G401.6 (cell line): ENCODE results near the gene PANK2.
"Not testable (repeated sequence)": the region's sequence is repeated elsewhere in the genome, so short reads cannot be mapped to it uniquely, and the experiment has no call there.

Experiments used
- FAIRE-seq: peaks from 2 replicates; lab custom pipeline; 2012; peaks lifted over from hg19 to GRCh38; lab: Jason Lieb, UNC

Gene PANK2

DNA sequence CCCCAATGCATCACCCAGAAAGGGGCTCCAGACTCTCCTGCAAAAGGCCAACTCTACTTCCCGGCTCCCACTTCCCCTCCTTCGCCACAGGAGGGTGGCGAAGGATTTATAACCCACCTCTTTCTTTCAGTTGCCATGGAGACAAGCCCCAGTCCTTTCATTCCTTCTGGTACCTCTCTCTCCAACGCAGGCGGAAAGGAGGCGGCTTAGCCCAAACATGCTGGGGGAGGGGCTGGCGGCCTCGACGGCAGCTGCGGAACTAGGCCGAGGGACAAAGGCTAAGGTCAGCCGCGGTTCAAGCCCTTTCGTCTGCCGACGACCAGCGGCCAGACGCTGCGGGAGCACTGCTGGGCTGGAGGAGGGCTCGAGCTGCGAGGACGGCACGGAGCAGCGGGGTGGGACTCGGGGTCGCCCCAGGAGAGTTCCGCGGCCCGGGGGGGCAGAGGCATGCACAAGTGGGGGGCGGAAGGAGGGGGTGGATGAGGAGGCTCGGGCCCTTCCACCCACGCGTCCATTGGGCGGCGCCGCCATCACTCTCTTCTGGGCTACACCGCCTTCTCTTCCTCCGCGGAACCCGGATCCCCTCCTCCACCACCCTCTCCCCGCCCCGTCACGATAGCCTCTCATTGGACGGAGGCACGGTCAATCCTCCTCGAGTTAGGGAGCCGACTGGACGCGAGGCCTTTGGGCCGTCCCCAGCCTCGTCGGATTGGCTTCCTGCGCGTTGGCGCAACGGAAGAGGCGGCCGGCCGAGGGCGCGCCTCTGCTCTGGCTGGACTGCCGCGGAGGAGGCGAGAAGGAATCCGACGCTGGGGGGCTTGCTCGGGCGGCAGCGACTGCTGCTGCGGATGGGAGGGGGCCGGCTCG, at the start of gene PANK2:
Gene PANK2 (plus strand): TSS at position 766 of the 867 bp plus-strand sequence.
- FAIRE-seq = peak; percentile 95

DNA sequence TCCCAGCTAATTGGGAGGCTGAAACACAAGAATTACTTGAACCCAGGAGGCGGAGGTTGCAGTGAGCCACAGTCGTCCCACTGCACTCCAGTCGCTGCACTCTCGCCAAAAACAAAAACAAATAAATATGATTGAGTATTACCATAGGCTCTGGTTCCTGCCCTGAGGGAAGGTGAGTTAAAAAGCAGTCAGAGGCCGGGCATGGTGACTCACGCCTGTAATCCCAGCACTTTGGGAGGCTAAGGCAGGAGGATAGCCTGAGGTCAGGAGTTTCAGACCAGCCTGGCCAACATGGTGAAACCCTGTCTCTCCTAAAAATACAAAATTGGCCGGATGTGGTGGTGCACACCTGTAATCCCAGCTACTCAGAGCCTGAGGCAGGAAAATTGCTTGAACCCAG, 49.0 kb upstream of the PANK2 start:
- FAIRE-seq = not testable (repeated sequence)

DNA sequence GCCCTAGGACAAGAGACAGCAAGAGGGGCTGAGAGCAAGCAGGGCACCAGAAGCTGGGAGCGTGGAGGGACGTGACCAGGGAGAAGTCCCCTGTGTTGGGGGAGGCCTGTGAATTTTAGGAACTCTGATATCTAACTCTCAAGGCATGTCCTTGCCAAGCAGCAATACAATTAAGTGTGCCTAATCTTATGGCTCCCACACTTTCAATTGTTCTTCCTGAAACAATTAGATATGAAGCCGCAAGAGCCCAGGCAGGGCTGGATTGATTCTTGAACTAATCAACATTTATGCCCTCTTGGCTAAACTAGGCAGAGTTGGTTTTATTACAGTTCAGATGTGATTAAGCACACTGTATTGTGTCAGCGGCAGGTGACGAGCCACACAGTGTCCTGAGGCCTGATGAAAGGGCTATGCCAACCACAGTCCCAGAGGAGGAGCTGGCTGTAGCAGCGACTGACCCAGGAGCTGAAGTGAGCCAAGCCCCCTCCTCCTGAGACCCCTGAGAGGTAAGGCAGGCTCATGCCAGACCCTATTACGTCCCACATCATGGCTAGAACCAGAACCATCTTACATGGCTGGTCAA, 46.7 kb upstream of the PANK2 start:
- no peak for FAIRE-seq

DNA sequence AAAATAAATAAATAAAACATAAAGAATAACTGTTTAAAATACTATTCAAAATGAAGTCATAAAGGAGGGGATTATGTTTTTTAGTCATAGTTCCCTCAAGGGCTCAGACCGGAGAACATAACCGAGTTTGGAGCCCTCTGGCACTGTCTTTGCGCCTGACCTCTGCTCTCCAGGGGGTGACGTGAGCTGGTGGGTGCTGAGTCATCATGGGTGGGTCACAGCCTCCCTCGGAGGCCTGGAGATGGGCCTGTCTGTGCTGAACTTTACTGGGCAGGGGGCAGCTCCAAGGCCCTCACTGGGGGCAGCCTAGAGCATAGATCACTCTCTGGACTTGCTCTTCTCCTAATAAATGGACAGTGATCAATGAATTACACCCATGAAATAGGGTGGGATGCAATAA, 45.7 kb upstream of the PANK2 start:
- FAIRE-seq = no peak

DNA sequence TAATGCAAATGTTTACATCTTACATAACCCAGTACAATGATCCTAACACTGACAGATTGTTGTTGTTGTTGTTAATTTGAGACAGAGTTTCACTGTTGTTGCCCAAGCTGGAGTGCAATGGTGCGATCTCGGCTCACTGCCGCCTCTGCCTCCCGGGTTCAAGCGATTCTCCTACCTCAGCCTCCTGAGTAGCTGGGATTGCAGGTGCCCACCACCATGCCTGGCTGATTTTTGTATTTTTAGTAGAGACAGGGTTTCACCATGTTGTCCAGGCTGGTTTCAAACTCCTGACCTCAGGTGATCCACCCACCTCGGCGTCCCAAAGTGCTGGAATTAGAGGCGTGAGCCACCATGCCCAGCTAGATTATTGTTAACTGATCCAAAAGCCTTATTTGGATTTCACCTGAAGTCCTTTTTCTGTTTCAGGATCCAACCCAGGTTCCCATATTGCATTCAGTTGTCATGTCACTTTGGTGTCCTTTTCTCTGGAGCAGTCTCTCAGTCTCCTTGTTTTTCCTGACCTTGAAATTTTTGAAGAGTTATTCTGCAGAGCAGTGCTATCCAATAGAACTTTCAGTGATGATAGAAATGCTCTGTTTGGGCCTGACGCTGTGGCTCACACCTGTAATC, 45.1 kb upstream of the PANK2 start:
- not testable (repeated sequence) for FAIRE-seq

DNA sequence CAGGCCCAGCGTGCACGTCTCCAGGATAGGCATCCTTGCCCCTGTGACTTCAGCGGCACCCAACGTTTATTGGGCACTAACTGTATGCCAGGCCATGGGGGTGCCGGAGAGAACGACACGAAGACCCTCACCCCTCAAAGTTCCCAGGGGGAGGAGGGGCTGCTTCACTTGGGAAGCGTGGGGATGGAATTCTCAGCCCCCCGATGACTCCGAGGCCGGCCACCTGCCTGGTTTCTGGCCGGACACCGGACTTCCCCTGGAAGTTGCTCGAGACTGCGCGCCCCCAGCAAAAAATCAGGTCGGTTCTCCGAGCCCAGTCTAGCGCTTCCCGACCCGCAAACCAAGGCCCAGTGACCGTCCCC, 42.8 kb upstream of the PANK2 start:
- no peak for FAIRE-seq

DNA sequence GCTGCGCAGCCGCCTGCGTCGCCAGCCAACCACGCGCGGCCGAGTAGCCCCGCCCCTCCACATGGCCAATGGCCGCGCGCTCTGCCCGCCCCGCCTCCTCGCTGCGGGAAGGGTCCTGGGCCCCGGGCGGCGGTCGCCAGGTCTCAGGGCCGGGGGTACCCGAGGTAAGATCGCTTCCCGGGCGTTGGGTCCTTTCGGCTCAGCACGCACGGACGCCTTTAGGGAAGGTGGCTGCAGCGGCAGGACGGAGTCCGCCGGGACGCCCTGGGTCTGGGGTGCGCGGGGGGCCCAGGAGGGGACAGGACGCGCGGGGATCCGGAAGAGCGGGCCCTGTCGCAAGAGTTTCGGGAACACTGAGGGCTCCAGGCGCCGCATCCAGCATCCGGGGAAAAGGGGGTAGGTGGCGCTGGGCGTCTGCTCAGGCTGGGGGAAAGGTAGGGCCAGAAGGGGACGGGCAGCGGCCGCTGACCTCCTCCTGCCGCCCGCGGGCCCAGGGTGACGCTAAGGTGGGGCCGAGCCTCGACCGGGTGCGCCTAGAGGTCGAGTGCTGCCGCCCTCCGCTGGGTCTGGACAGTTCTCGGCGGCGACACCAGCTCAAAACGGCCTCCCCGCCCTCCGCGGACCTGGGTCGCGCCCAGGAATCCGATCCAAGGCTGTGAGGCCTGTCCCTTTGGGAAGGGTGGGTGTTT, 42.3 kb upstream of the PANK2 start, which contains the start of gene MAVS:
Gene MAVS (plus strand): TSS at position 95 of the 689 bp plus-strand sequence. CDS start 7,791 bp downstream, outside the sequence.
- FAIRE-seq = no peak

DNA sequence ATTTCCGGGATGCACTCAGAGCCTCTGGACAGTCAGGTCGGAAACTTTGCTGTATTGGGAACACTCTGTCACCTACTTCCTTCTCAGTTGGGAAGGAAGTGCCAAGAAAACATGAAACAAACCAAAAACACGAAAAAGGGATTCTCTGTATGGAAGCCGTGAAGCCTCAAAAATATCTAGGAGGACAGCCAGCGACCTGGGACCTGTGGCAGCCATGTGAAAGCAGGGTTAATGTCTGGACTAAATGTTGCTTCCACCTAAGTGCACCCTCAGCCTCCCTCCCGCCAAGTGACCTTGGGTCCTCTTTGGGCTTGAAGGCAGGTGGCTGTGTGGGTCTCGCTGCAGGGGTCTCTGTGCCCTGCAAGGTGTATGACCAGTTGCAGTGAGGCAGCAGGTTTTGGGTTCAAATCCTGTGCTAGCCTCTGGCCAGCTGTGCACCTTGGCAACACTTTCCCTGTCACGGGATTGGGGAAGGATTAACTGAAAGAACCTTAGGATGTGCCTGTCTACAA, 41.7 kb upstream of the PANK2 start:
- no peak for FAIRE-seq

DNA sequence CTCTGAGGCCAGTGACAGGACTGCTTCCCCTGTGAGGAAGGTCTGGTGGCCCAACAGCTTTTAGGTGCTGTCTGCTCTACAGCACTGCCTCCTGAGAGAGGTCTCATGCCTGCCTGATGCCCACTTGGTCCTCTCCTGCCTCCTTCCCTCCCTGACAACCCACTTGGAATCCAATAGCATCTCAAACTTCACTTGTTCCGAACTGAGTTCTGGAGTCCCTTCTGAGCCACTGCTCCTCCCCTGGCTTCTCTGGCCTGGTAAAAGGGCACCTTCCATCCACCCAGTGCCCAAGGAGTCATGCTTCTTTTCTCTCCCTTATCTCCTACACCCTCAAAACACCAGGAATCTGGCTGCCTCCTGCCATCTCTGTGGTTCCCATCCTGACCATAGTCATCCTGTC, 40.6 kb upstream of the PANK2 start:
- FAIRE-seq = no peak

DNA sequence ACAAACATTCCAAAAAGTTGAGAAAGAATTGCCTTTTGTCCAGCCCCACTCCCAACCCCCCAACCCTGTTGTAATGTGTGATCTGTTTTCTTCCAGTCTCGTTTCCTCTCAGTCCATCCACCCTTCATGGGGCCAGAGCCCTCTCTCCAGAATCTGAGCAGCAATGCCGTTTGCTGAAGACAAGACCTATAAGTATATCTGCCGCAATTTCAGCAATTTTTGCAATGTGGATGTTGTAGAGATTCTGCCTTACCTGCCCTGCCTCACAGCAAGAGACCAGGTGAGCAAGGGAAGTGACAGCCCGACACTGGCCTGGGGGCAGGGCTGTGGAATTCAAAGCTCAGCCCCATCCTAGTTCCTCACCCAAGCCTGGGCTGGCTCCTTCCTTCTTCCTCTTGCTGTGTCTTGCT, 34.7 kb upstream of the PANK2 start:
- FAIRE-seq = no peak

DNA sequence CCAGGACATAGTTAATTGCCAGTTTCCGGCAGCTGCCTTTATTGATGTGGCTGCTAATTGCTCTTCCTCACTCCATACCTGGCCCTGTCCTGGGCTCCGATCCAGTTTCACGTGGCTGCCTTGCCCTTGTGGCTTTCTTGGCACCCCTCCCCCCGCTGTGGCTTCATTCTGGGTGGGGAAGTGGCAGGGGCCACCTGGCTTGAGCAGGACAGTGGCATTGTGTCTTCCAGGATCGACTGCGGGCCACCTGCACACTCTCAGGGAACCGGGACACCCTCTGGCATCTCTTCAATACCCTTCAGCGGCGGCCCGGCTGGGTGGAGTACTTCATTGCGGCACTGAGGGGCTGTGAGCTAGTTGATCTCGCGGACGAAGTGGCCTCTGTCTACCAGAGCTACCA, 31.8 kb upstream of the PANK2 start:
- FAIRE-seq = no peak

DNA sequence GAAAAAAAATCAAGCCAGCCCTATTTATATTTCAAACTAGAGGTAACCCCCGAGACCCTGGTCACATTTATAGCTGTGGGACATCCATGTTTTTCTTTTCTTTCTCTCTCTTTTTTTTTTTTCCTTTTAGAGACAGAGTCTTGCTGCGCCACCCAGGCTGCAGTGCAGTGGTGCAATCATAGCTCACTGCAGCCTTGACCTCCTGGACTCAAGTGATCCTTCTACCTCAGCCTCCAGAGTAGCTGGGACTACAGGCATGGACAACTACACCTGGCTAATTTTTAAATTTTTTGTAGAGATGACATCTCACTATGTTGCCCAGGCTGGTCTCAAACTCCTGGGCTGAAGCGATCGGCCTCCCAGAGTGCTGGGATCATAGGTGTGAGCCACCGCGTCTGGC, 30.5 kb upstream of the PANK2 start:
- no peak for FAIRE-seq

DNA sequence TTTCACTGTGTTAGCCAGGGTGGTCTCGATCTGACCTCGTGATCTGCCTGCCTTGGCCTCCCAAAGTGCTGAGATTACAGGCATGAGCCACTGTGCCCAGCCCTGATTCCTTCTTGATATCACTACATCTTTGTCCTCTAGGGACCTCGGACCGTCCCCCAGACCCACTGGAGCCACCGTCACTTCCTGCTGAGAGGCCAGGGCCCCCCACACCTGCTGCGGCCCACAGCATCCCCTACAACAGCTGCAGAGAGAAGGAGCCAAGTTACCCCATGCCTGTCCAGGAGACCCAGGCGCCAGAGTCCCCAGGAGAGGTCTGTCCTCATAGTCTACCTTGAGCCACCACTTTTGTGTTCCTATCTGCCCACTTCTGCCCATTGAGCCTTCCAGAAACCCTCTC, 28.0 kb upstream of the PANK2 start:
- FAIRE-seq = no peak

DNA sequence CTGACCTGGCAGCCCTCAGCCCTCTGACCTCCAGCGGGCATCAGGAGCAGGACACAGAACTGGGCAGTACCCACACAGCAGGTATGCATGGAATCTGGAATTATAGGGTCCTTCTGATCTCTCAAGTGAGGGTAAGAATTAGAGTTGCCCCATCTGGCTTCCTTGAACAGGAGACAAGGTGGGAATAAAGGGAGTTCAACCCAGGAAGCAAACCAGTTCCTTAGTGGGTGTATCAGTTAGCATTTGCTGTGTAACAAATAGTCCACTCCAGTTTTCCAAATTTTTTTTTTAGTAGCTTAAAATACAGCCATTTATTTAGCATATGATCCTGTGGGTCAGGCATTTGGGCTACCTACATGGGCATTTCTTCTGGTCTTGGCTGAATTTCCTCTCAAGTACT, 26.9 kb upstream of the PANK2 start:
- FAIRE-seq = no peak

DNA sequence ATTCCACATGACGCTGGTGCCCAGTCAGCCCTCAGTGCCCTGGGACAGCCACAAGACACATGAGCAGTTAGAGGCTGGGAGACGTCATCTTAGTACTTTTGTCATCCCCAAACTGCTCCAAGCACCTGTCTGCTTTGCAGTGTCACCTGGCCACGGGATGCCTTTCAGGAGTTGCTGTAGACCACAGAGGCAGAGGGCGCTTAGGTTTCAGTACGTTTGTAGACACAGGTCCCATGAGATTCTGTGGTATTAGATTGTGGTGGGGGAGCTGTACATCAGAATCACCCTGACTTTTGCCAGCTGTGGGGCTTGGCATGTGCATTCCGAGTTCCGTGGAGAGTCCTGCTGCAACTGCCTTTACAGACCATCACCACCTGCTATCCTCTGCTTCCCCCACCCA, 25.9 kb upstream of the PANK2 start:
- no peak for FAIRE-seq

DNA sequence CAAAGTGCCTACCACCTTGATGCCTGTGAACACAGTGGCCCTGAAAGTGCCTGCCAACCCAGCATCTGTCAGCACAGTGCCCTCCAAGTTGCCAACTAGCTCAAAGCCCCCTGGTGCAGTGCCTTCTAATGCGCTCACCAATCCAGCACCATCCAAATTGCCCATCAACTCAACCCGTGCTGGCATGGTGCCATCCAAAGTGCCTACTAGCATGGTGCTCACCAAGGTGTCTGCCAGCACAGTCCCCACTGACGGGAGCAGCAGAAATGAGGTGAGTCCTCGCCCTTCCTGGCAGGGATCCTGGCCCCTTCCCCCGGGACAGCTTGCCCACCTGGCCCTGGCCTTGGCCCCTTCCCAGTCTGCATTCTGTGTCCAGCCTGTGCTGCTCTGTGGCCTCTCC, 24.7 kb upstream of the PANK2 start:
- FAIRE-seq = no peak

DNA sequence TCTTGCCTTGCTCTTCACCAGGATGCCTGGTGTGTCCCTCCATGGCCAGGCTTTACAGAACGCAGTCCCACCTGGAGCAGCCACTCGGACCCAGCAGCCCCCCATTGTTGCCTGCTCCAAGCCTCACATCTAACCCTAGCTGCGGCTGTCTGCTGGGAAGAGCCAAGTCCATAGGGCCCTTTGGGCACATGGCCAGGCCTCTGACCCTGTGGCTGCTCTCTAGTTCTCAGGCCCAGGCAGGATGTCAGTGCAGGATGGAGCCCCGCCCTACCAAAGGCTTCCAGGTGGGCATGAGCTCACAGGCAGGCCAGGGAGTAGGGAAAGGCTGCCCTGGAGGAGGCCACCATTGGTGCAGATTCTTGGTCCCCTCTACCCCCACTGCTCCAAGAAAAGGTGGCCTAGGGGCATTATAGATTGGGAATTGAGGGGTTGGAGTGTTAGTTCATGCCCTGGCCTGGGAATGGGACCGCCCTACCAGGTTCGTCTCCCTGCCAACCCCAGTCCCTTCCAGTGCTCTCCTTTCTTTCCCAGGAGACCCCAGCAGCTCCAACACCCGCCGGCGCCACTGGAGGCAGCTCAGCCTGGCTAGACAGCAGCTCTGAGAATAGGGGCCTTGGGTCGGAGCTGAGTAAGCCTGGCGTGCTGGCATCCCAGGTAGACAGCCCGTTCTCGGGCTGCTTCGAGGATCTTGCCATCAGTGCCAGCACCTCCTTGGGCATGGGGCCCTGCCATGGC, 23.9 kb upstream of the PANK2 start:
- no peak for FAIRE-seq

DNA sequence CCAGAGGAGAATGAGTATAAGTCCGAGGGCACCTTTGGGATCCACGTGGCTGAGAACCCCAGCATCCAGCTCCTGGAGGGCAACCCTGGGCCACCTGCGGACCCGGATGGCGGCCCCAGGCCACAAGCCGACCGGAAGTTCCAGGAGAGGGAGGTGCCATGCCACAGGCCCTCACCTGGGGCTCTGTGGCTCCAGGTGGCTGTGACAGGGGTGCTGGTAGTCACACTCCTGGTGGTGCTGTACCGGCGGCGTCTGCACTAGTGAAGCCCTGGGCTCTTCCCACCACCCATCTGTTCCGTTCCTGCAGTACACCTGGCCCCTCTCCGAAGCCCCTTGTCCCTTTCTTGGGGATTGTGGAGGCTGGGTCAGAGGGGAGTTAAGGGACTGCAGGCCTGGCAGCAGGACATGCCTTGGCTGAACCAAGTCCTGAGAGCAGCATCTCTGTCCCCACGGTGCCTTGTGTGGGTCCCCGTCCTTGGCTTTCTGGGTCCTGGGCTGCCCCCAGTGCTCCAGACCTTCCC, 23.2 kb upstream of the PANK2 start:
- no peak for FAIRE-seq

DNA sequence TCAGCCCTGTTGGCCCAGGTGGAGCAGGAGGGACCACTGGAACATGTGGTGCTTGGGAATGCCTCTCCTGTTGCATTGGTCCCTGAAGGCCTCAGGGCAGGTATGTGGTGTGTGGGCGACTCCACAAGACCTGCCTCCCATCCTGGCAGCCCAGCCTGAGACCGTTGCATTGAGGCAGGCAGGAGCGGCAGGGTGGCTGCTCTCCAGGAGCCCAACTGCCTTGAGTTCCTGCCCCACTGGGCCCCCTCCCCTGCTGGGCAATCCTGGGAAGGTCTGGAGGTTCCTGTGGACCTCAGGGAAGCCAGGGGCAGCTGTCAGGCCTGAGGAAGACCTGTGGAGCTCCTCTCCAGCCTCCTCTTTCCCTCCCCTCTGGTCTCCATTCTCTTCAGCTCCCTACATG, 22.7 kb upstream of the PANK2 start:
- FAIRE-seq = no peak

DNA sequence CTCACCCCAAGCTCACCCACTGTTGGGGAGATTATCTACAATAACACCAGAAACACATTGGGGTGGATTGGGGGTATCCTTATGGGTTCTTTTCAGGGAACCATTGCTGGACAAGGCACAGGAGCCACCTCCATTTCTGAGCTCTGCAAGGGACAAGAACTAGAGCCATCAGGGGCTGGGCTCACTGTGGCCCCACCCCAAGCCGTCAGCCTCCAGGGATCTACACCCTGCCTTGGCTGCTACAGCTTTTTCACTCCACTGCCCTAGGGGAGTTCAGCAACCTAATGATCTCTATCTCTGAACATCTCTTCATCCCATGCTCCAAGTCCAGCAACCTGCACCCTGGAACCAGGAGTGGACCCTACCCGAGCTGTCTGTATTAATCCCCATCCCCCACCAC, 21.4 kb upstream of the PANK2 start:
- no peak for FAIRE-seq

DNA sequence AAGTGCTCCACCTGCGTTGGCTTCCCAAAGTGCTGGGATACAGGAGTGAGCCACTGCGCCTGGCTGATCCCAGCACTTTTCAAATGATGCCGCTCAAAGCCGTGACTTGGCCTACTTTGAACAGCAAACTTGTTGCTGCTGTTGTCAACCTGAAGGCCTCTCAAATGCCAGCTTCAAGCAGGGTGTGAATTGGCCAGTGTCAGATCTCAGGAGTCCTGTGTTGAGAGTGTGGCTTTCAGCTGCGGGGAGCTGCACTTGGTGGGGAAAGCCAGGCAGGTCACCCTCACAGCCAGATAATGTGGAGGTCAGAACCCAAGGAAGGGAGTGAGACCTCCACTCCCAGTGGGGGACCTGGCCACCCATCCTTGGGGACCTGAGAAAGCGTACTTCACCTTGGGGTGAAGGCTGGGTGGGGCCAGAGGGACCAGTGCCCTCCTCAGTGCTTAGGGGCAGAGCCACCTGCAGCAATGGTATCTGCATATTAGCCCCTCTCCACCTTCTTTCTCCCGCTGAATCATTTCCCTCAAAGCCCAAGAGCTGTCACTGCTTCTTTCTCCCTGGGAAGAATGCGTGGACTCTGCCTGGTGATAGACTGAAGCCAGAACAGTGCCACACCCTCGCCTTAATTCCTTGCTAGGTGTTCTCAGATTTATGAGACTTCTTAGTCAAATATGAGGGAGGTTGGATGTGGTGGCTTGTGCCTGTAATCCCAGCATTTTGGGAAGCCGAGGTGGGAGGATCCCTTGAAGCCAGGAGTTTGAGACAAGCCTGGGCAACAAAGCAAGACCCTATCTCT, 19.1 kb upstream of the PANK2 start:
- FAIRE-seq = no peak
